Posterior vena cava (tissue), 2 donors: ENCODE measurements around the gene BRIP1. TPM values are rescaled to one million over a fixed set of nuclear protein-coding genes. Genes with fewer than 3 reads are reported as not detected.
"Not testable (repeated sequence)": the region's sequence is repeated elsewhere in the genome, so short reads cannot be mapped to it uniquely, and the experiment has no call there.

Experiments
- DNase-seq: peaks from one replicate; pipeline ENCODE4 v3.0.0-alpha.2; 2020; ENCODE audit warnings: low spot score
- intact Hi-C, 2 donors: fragments of 100-400 bp; cut with DNase I; formaldehyde crosslinking; loops; one replicate each; pipeline versions ENCODE4 v1.14.1 to v1.14.2; 2022 to 2023
- total RNA-seq, 2 donors: library from RNA; stranded (reverse); fragmentation: NEBNext Ultra II Directional; extraction: Animal tissue kit (Norgen Biotek cat#: 25700); gene quantifications; one replicate each; pipeline ENCODE4 v1.2.1, GENCODE V29; 2021
- donor health status: DM: yes; HTN: yes; CAD: no.
- donor health status: DM: yes; HTN: yes; CAD: no.

BRIP1 gene
- total RNA-seq, 2 donors from 2014 or later, result 0.43 to 0.69 TPM

DNA sequence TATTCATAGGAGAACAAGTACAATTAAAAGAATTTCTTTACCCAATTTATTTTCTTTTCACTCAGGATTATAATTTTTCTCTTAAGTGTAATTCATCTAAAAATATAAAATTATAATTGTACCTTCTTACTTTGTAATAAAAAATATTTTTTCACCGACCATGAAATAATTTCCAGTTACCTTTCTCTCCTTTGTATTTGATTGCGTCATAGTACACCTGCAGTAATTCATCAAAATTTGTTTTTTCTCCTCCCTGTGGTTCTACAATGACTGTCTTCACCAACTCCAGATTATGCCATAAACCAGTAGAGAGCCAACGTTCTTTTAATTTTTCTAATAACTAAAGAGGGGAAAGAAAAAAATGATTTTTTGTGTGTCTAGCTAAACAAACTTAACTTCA, 119.1 kb downstream of the BRIP1 start:
- intact Hi-C loops, result no loop called here
- DNase-seq, result no peak

DNA sequence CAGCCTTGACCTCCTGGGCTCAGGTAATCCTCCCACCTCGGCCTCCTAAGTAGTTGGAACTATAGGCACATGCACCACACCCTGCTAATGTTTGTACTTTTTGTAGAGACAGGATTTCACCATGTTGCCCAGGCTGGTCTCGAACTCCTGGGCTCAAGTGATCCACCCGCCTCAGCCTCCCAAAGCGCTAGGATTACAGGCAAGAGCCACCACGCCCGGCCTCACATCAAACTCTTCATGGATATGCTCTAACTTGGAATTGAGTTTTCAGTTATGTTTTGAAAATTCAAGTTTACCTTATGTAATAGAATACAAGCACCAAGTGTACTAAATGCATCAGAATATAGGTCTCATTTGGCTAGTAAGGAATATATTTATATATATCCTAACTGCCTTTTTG, 119.6 kb downstream of the BRIP1 start:
- intact Hi-C loops, result no loop called here
- no peak for DNase-seq

DNA sequence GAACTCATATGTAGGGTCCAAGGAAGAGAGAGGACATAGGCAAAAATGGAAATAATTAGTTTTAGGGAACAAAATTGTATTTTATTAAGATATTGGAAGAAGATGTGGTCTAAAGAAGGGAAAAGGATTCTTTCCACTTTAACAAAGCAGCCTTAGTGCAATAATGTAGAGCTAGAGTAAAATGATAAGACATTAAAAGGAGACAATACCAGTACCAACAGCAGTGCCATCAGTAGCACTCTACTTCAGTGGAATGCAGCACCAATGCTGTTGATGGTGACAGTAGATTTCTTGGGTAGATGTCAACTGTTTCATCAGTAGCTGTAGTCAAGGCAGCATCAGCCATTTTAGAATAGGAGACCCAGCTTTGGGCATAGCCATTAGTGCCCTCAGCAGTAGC, 124.3 kb downstream of the BRIP1 start:
- DNase-seq, result no peak
- intact Hi-C loops, result no loop called here

DNA sequence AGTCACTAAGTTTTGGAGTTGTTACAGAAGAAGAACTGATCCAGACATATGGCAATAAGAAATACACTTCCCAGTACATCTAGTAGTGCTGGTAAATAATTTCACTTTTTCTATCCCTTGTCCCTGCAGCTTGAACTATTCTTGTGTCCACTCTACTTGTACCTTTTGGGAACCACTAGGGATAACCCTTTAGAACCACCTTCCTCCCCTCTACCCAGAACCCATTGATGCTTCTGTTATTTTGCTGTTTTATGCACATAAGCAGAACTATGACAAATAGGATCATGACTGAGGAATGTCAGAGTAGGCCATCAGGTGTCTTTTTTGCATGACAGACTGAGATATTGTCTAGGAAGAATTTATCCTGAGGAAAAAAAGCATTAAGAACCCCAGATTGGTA, 125.1 kb downstream of the BRIP1 start:
- DNase-seq, result no peak
- intact Hi-C loops, result no loop called here

DNA sequence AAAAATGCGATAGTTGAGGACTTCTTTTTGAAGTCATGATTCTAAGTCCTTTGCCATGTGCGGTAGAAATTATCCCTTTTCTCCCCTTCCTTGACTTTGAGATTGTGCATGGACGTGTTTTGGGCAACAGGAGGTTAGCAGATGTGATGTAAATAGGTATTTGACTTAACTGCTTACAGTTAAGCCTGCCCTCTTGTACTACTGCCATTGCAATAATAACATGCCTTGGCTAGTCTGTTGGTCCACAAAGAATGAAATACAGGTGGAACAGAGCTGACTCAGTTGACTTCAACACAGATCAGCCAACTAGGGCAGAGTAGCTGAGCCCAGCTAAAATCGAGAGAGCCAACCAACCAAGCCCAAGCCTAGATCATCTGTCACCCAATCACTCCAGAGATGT, 125.5 kb downstream of the BRIP1 start:
- no peak for DNase-seq
- intact Hi-C loops, result no loop called here

DNA sequence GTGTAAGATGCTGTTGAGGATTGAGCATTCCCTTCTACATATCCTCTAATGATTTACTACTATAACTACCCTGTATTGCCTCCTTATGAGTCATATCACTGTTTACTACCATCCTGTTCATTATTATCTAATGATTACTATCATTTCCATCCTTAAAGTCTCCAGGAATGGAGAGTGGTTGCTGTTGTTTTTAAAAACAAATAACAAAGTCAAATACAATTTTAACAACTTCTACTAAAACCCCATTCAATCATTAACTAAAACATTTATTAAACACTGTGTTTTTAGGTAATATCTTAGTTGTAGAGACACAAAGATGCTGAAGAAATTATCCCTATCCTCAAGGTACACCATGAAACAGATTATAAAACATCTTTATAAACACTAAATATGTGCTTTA, 126.9 kb downstream of the BRIP1 start:
- intact Hi-C loops, result no loop called here
- DNase-seq, result no peak

DNA sequence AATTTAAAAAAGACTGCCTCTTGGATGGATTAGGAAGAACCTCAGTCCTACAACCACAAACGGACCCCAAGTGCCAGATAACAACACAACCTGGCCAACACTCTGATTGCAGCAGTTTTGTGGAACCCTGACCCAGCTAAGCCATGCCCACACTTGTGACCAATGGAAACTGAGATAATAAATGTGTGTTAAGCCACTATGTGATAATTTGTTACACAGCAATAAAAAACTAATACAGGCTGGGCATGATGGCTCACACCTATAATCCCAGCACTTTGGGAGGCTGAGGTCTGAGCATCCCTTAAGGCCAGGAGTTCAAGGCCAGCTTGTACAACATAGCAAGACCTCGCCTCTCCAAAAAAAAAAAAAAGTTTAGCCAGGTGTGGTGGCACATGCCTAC, 127.5 kb downstream of the BRIP1 start:
- intact Hi-C loops, result no loop called here
- no peak for DNase-seq

DNA sequence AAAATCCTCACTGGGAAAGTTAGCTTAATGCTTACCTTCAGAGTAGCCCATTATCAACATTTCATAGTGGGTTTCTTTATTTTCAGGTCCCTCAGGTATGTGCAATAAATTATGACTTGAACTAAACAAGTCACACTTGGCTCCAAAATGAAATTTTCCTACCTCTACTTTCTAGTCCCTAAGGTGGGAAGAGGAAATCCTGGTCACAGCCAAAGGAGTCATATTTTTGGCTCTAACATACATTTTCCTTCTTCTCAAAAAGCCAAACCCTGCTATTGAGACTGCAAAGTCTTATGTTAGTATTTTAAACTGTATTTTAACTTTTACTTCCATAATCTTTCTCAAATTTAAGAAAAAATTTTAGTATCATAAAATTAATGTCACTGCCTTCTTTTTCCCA, 128.9 kb downstream of the BRIP1 start:
- DNase-seq, result no peak
- intact Hi-C loops, result loop anchor here in 1 of 2 donors (5.0 kb wide), 1 partner anchor 542 kb away; no protein-coding TSS in a partner anchor

DNA sequence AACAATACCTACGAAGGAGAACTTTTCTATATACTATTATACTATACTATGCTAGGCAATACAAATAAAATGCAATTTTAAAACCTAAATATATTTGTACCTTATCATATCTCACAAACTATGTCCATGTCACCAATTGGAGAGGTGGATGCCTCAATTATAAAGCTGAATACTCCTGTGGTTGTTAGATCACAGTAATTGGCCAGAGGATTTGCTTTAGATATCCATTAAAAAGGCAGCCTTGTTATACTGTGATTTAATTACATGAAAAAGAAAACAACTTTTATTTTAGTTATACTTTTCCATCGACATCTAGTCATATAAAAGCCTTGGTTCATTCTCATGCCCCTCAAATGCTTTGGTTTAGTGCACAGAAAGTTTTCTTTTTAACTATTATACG, 129.3 kb downstream of the BRIP1 start:
- no peak for DNase-seq
- intact Hi-C loops, result loop anchor here in 1 of 2 donors (5.0 kb wide), 1 partner anchor 542 kb away; no protein-coding TSS in a partner anchor

DNA sequence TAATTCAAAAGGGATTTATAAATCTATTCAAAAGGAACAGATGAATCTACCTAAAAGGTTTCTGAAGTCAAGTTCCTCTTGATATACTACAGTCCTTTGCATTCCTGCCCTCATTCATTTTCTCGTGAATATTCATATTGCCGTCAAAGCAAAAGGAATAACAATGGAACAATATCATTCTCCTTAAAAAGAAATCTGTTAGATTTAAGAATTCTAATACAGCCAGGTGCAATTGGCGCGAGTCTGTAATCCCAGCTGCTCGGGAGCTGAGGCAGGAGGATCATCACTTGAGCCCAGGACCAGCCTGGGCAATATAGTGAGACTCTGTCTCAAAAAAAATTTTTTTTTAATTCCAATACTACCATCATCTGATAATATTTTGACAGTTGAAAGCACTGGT, 130.3 kb downstream of the BRIP1 start:
- intact Hi-C loops, result loop anchor here in 1 of 2 donors (5.0 kb wide), 1 partner anchor 541 kb away; no protein-coding TSS in a partner anchor
- DNase-seq, result no peak

DNA sequence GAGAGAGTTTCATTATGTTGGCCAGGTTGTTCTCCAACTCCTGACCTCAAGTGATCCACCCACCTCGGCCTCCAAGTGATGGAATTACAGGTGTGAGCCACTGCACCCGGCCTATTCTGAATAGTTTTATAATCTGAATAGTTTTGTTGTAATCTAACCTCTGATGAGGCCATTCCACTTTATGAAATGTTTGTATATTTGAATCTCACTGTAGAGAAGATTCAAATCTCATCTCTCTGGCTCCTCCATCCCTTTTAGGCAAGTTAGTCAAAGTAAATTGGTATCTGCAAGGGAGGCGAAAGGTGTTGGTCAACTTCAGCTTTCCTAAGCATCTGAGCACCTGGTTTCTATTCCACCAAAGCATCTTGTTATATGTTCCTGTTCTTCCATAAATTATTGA, 131.2 kb downstream of the BRIP1 start:
- no peak for DNase-seq
- intact Hi-C loops, result loop anchor here in 1 of 2 donors (5.0 kb wide), 1 partner anchor 540 kb away; no protein-coding TSS in a partner anchor

DNA sequence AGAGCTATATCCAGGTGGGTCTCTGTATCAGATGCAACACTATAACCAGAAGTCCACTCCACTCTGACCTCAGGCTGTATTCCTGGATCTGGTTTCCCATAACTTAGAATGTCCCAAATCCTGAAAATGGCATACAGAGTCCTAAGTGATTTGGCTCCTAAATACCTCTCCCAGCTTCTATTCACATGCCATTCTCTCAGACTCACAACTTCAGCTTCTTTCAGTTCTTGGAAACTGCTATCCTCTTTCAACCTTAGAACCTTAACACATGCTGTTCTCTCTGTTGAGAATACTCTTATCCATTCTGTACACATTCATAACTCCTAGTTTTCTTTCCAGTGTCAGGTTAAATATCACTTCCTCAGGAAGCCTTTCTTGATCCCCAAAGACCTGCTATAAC, 132.0 kb downstream of the BRIP1 start:
- intact Hi-C loops, result loop anchor here in 1 of 2 donors (5.0 kb wide), 1 partner anchor 539 kb away; no protein-coding TSS in a partner anchor
- DNase-seq, result no peak

DNA sequence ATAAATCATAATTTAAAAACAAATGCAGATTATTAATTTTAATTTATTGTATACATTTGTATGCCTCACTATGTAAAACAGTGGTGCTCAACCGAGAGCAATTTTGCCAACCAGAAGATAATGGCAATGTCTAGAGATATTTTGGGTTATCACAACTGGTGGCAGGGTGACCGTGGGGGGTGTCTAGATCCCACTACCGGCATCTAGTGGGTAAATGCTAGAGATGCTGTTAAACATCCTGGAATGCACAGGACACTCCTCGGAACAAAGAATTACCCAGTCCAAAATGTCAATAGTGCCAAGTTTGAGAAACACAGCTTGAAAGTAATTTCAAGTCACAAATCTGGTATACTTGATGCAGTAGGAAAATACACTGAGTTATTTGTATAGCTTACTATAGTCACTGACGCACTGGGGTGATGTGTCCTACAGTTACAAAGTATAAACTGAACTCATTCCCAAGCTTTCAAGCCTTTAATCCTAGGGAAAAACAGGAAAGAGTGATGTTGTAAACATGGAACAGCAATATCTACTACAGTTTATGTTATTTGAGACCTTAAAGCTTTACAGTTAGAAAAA, 133.5 kb downstream of the BRIP1 start:
- no peak for DNase-seq
- intact Hi-C loops, result loop anchor here in 1 of 2 donors (5.0 kb wide), 1 partner anchor 537 kb away; no protein-coding TSS in a partner anchor

DNA sequence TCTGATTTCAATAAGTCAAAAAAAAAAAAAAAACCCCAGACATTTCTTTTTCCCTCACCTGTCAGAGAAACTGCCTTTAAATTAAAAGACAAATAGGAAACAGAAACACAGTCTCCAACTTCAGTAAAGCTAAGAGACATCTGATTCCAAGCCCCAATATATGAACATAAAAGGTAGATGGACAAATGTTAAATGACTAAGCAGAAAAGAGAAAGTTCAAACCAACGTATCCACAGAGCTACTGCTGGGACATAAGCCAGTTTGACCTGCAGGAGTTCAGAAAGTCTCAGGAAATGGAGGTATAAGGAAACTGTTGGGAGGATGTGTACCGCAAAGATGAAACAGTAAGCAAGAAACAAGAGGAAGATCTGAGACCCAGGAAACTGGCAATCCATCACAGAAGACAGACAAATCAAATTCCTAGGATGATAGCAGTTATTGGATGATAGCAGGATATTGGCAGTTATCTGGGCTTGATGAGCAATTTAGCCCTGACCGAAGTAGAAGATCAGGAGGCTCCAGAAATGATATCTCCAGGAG, 135.0 kb downstream of the BRIP1 start:
- intact Hi-C loops, result no loop called here
- DNase-seq, result no peak

DNA sequence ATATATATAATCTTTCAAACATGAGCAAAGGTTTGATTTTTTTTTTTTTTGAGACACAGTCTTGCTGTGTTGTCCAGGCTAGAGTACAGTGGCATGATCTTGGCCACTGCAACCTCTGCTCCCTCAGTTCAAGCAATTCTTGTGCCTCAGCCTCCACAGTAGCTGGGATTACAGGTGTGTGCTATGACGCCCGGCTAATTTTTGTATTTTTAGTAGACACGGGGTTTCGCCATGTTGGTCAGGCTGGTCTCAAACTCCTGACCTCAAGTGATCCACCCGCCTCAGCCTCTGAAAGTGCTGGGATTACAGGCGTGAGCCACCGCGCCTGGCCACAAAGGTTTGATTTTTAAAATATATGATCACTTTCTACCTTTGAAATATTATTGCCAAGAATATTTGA, 135.5 kb downstream of the BRIP1 start:
- intact Hi-C loops, DNase-seq: not testable (repeated sequence)

DNA sequence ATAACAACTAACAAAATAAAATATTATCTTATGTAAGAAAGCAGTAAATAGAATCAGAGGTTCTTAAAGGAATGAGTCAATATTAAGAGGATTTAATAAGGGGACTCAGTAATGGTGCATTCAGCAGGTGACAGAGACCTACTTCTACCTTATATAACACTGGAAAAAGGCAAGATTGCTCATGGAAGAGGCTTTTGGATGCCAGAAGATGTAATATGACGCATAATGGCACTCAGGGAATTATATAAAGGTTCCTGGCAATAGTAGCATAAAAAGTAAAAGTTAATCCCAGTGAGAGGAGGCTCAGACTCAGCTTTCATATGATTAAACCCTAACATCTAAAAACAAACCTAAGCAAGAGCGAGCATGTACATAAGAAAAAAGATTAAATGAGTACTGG, 136.4 kb downstream of the BRIP1 start:
- intact Hi-C loops, result no loop called here
- DNase-seq, result no peak

DNA sequence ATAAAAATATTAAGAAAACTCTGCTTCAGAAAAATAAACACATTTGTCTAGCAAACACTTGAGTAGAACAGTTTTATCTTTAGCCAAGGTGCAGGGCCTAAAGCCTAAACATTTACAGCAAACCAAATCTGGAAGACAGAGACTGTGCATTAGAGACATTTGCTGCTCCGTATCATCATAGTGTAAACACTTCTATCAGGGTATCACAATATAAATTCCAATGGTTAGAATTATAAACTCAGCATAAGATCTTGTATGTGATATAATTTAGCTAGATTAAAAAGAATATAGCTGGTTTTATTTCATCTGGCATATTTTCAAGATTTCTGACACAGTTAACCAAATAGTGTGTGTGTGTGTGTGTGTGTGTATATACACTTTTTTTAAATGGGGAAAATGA, 138.6 kb downstream of the BRIP1 start:
- intact Hi-C loops, result no loop called here

DNA sequence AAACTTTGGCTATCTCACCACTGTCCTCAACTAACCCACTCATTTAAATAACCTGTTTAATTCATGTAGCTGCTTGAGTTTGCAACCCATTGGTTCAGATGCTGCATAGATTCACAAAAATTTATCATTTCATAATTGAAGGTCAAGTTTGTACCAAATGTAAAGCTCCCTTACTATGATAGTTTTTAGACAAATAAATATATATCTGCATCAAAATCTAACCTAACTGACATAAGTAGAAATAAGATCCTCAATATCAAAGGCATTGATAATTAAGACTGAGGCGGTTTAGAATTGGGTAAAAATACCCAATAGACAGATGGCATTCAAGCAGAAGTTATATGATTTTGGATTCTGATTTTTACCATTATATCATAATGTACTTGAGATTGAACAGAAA, 139.4 kb downstream of the BRIP1 start:
- intact Hi-C loops, result no loop called here
- DNase-seq, result no peak

More for the DNA sequence above, 138.6 kb downstream of the BRIP1 start:
- DNase-seq, result no peak

DNA sequence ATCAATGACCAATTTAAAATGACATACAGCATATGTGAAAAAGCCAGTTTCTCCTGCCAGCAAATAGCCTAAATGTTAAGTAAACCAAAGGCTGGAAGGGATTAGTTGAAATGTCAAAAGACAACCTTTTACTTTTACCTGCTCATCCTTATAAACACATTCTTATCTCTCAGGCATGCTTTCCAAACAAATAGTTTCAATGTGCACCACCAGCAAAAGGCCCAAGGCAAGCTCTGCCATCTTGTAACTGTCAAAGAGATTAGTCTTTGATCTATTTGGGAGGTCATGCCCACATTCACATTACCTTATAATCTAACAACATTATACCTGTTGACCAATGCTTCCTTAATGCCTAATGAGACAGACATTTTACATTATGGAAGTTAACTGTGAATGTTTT, 140.1 kb downstream of the BRIP1 start:
- intact Hi-C loops, result no loop called here
- no peak for DNase-seq

DNA sequence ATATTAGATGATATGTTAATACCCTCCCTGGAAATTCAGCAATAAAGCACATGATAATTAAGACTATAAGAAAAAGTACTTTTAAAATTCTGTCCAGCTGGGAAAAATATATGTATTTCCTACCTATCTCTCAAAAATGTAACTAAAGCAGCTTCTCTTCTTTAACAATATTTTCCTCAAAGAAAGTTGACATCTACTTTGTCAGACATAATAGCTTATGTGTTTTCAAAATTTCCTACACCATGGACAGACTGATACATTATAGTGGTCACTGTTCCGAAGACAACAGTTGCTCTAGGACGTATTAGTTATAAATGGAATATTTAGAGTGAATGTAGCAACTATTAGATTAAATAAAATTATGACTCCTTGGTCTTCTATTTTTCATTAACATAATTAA, 140.9 kb downstream of the BRIP1 start:
- intact Hi-C loops, result no loop called here
- DNase-seq, result no peak

DNA sequence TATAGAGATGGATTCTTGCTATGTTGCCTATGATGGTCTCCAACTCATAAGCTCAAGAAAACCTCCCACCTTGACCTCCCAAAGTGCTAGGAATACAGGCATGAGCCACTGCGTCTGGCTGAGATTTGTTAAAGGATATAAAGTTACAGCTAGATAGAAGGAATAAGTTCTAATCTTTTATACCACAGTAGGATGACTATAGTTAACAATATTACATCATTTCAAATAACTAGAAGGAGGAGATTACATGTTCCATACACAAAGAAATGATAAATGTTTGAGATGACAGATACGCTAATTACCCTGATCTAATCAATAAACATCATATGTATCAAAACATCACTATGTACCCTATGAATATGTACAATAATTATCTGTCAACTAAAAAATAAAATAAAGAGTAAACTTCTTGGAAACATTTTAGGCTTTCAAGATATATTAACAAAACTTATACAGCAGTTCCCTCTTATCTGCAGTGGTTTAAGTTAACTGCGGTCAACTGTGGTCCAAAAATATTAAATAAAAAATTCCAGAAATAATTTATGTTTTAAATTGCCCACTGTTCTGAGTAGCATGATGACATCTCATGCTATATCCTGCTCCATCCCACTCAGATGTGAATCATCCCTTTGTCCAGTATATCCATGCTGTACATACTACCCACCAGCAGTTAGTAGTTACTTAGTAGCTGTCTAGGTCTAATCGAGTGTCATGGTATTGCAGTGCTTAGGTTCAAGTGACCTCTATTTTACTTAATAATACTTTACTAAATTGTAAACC, 143.1 kb downstream of the BRIP1 start:
- no peak for DNase-seq
- intact Hi-C loops, result no loop called here
